GM12878 (cell line): Measurements from ENCODE around the gene JADE1. TPM values are rescaled to one million over a fixed set of nuclear protein-coding genes. Genes with fewer than 3 reads are reported as not detected.
A peak's percentile ranks its signal among the peaks of the same experiment; 100 is the strongest.

ENCODE experiments used
- BHLHE40 ChIP-seq, 2 experiments: fragments of 450-650 bp in 1 of 2; IDR thresholded peaks; 2 replicates each; pipeline ENCODE4 v1.6.1; 2011 to 2017; ENCODE audit warnings: low read depth in 2 of 2, borderline replicate concordance in 1 of 2, improper control_type of control experiment in 1 of 2, low read length in 1 of 2, mild to moderate bottlenecking in 1 of 2
- BMI1 ChIP-seq: fragments of 450-650 bp; IDR thresholded peaks from 2 replicates; pipeline ENCODE4 v1.6.1; 2016; ENCODE audit warnings: mild to moderate bottlenecking, moderate library complexity, borderline replicate concordance
- CREB1 ChIP-seq: IDR thresholded peaks from 2 replicates; pipeline ENCODE4 v1.6.1; 2012; ENCODE audit warnings: low read depth, mild to moderate bottlenecking, inconsistent platforms
- CREM ChIP-seq: IDR thresholded peaks from 2 replicates; pipeline ENCODE4 v1.6.1; 2014; ENCODE audit warnings: antibody characterized with exemption, low read depth
- DPF2 ChIP-seq: fragments of 450-650 bp; IDR thresholded peaks from 2 replicates; pipeline ENCODE4 v1.6.1; 2017; ENCODE audit warnings: mild to moderate bottlenecking
- EED ChIP-seq: sonication (generic); IDR thresholded peaks from 2 replicates; pipeline ENCODE4 v1.6.1; 2016; ENCODE audit warnings: antibody characterized with exemption, low read depth
- EP300 ChIP-seq, 2 experiments: fragments of 150-350 bp in 1 of 2; IDR thresholded peaks; 2 replicates each; pipeline ENCODE4 v1.6.1; 2011 to 2012; ENCODE audit warnings: low read depth in 2 of 2, low read length in 2 of 2, borderline replicate concordance in 1 of 2, improper control_type of control experiment in 1 of 2, inconsistent platforms in 1 of 2; ENCODE audit not compliant: control insufficient read depth in 1 of 2
- JUNB ChIP-seq: IDR thresholded peaks from 2 replicates; pipeline ENCODE4 v1.6.1; 2016; ENCODE audit warnings: antibody characterized with exemption, mild to moderate bottlenecking
- MAX ChIP-seq: IDR thresholded peaks from 2 replicates; pipeline ENCODE4 v1.6.1; 2012; ENCODE audit warnings: low read depth, low read length, improper control_type of control experiment
- MEF2B ChIP-seq: fragments of 450-650 bp; IDR thresholded peaks from 2 replicates; pipeline ENCODE4 v1.6.1; 2018; ENCODE audit warnings: mild to moderate bottlenecking, moderate library complexity; ENCODE audit not compliant: partially characterized antibody, poor library complexity, severe bottlenecking
- MTA2 ChIP-seq: fragments of 450-650 bp; IDR thresholded peaks from 2 replicates; pipeline ENCODE4 v1.6.1; 2016; ENCODE audit warnings: low read depth, mild to moderate bottlenecking, moderate library complexity
- NBN ChIP-seq: fragments of 450-650 bp; IDR thresholded peaks from 2 replicates; pipeline ENCODE4 v1.6.1; 2016
- NFIC ChIP-seq: IDR thresholded peaks from 2 replicates; pipeline ENCODE4 v1.6.1; 2012; ENCODE audit warnings: low read depth, mild to moderate bottlenecking, inconsistent platforms, low read length, moderate library complexity
- NR2F1 ChIP-seq: fragments of 450-650 bp; conservative IDR thresholded peaks from 2 replicates; pipeline ENCODE4 v1.6.1; 2017; ENCODE audit warnings: mild to moderate bottlenecking
- NRF1 ChIP-seq: conservative IDR thresholded peaks from 2 replicates; pipeline ENCODE4 v1.6.1; 2011; ENCODE audit warnings: mild to moderate bottlenecking, low read depth, low read length, improper control_type of control experiment
- RAD51 ChIP-seq: fragments of 450-650 bp; IDR thresholded peaks from 2 replicates; pipeline ENCODE4 v1.6.1; 2016; ENCODE audit warnings: moderate library complexity, mild to moderate bottlenecking, inconsistent platforms
- RCOR1 ChIP-seq: conservative IDR thresholded peaks from 2 replicates; pipeline ENCODE4 v1.6.1; 2012; ENCODE audit warnings: low read depth, low read length, improper control_type of control experiment
- RELB ChIP-seq: fragments of 450-650 bp; IDR thresholded peaks from 2 replicates; pipeline ENCODE4 v1.6.1; 2017; ENCODE audit warnings: low read depth, mild to moderate bottlenecking, moderate library complexity
- STAT1 ChIP-seq: fragments of 450-650 bp; conservative IDR thresholded peaks from 2 replicates; pipeline ENCODE4 v1.6.1; 2014; ENCODE audit warnings: antibody characterized with exemption, mild to moderate bottlenecking
- STAT3 ChIP-seq: IDR thresholded peaks from 2 replicates; pipeline ENCODE4 v1.6.1; 2011; ENCODE audit warnings: low read depth, low read length, improper control_type of control experiment
- TAF1 ChIP-seq: IDR thresholded peaks from 2 replicates; pipeline ENCODE4 v1.6.1; 2011; ENCODE audit warnings: mild to moderate bottlenecking, low read depth, low read length, borderline replicate concordance
- ZBTB4 ChIP-seq: fragments of 450-650 bp; formaldehyde crosslinking; IDR thresholded peaks from 2 replicates; pipeline ENCODE4 v1.4.0; 2022; ENCODE audit warnings: mild to moderate bottlenecking, moderate library complexity
- ZNF217 ChIP-seq: fragments of 450-650 bp; IDR thresholded peaks from 2 replicates; pipeline ENCODE4 v1.6.1; 2017; ENCODE audit warnings: antibody characterized with exemption, mild to moderate bottlenecking
- ZNF24 ChIP-seq: fragments of 450-650 bp; IDR thresholded peaks from 2 replicates; pipeline ENCODE4 v1.6.1; 2017; ENCODE audit warnings: antibody characterized with exemption, mild to moderate bottlenecking
- ZNF384 ChIP-seq: IDR thresholded peaks from 2 replicates; pipeline ENCODE4 v1.6.1; 2012; ENCODE audit warnings: low read depth, mild to moderate bottlenecking, low read length, improper control_type of control experiment, borderline replicate concordance
- ZNF622 ChIP-seq: fragments of 450-650 bp; IDR thresholded peaks from 2 replicates; pipeline ENCODE4 v1.6.1; 2017; ENCODE audit warnings: mild to moderate bottlenecking, inconsistent platforms
- polyA plus RNA-seq, 11 experiments: library from polyadenylated mRNA; depleted of rRNA in 4 of 11; unstranded in 6 of 11; stranded (reverse) in 5 of 11; fragments of >200 nt; fragmentation: Nextera tagmentation in 4 of 11; fragmentation: Illumina TruSeq in 1 of 11; extraction: Ambion mirVana in 4 of 11; extraction: Trizol in 1 of 11; gene quantifications; 1 replicate in 1 of 11; 2 replicates in 10 of 11; pipeline versions ENCODE4 v1.2.1 to v1.2.3, GENCODE V29; 2011 to 2016; ENCODE audit warnings: inconsistent platforms in 2 of 11, missing spikeins in 2 of 11, low read depth in 1 of 11
- total RNA-seq, 4 experiments: library from RNA; depleted of rRNA in 3 of 4; stranded (reverse); fragments of >200 nt in 3 of 4; fragmentation: Illumina TruSeq in 1 of 4; extraction: Trizol in 1 of 4; gene quantifications; 2 replicates each; pipeline versions ENCODE4 v1.2.1 to v1.2.3, GENCODE V29; 2013 to 2021
- TF ChIP-seq, protein P1 (sequence below): fragments of 450-650 bp; IDR thresholded peaks from 2 replicates; pipeline ENCODE4 v1.6.1; 2016; ENCODE audit warnings: mild to moderate bottlenecking

JADE1 gene
- total and polyA plus RNA-seq, 10 of the 15 experiments (the other 5 are each of a cell fraction or from before 2014, with no cell fraction given), result 5.9 to 27.2 (median 15.8) TPM

- TF ChIP-seq MEF2B (peak; percentile 68), ZNF24 (0 out of 2 replicates have a peak, but pooled peaks have one; percentile 43), MTA2 (peak; percentile 85), BMI1 (peak; percentile 48; the same call in 1 of the 2 replicates), RCOR1 (0 out of 2 replicates have a peak, but pooled peaks have one; percentile 64), BHLHE40 (IDR thresholded peaks at IDR 0.05; ENCODE audit: borderline replicate concordance in 1 of 2, low read depth in 2 of 2, low read length in 1 of 2) (peak; percentile 56 to 82; a peak in 2 of 4 replicates), EP300 (IDR thresholded peaks at IDR 0.05; ENCODE audit: borderline replicate concordance in 1 of 2, control insufficient read depth in 1 of 2, low read depth in 2 of 2, low read length in 2 of 2) (peak; percentile 45 to 55; a peak in 2 of 4 replicates), MAX (no peak), ZBTB4 (CRISPR knock-in tag) (no peak), CREM (peak; percentile 52; the same call in 1 of the 2 replicates), ZNF217 (peak; percentile 67; the same call in 1 of the 2 replicates), EED (peak; percentile 80), JUNB (peak; percentile 71), TAF1 (0 out of 2 replicates have a peak, but pooled peaks have one; percentile 9), NBN (peak; percentile 72), NRF1 (no peak), STAT1 (no peak), NFIC (peak; percentile 86), DPF2 (peak; percentile 77), RELB (peak; percentile 86), RAD51 (0 out of 2 replicates have a peak, but pooled peaks have one; percentile 29), ZNF384 (0 out of 2 replicates have a peak, but pooled peaks have one; percentile 44), NR2F1 (peak; percentile 49; the same call in 1 of the 2 replicates), CREB1 (0 out of 2 replicates have a peak, but pooled peaks have one; percentile 63), STAT3 (no peak), ZNF622 (no peak)
- TF ChIP-seq, protein P1, sequence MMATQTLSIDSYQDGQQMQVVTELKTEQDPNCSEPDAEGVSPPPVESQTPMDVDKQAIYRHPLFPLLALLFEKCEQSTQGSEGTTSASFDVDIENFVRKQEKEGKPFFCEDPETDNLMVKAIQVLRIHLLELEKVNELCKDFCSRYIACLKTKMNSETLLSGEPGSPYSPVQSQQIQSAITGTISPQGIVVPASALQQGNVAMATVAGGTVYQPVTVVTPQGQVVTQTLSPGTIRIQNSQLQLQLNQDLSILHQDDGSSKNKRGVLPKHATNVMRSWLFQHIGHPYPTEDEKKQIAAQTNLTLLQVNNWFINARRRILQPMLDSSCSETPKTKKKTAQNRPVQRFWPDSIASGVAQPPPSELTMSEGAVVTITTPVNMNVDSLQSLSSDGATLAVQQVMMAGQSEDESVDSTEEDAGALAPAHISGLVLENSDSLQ, result no peak
Measured at GRCh38 chr4:128917781-128918180, 108.3 kb downstream of the JADE1 start (continued).
